Testis (tissue), 2 donors: ENCODE data around the gene KCNQ5.

Source experiments
- CTCF ChIP-seq, 3 experiments: fragments of 450-650 bp in 2 of 3; fragments of 200-600 bp in 1 of 3; sonication (generic) in 1 of 3; IDR thresholded peaks; one replicate each; pipeline ENCODE4 v1.5.1; 2016 to 2019; ENCODE audit warnings: antibody characterized with exemption in 3 of 3, mild to moderate bottlenecking in 2 of 3, moderate library complexity in 1 of 3
- POLR2A ChIP-seq: fragments of 450-650 bp; IDR thresholded peaks from one replicate; pipeline ENCODE4 v1.6.1; 2017; ENCODE audit warnings: antibody characterized with exemption, mild to moderate bottlenecking, moderate library complexity

DNA sequence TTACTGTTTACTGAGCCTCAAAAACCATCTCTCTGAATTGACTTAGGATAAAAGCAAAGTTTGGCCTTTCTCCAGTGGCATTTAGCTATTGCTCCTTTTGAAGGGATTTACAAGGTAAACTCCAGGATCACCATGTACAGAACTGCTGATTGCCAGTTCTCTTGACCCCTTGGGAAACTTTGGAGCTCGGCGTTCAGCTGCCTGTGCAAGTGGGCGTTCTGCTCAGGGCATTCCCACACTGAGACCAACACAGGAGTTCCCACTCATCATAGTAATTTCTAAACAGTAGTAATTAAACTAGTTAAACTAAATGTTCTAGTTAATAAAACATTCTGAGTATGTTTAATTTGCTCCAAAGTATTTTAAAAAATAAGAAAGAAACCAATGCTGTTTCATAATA lies 14.9 kb downstream of the KCNQ5 start:
- TF ChIP-seq CTCF (IDR thresholded peaks at IDR 0.05) (no peak), POLR2A (no peak)
